ENCODE measurements around the gene CCDC106.
A peak's percentile ranks its signal among the peaks of the same experiment; 100 is the strongest.

CCDC106 gene

DNA sequence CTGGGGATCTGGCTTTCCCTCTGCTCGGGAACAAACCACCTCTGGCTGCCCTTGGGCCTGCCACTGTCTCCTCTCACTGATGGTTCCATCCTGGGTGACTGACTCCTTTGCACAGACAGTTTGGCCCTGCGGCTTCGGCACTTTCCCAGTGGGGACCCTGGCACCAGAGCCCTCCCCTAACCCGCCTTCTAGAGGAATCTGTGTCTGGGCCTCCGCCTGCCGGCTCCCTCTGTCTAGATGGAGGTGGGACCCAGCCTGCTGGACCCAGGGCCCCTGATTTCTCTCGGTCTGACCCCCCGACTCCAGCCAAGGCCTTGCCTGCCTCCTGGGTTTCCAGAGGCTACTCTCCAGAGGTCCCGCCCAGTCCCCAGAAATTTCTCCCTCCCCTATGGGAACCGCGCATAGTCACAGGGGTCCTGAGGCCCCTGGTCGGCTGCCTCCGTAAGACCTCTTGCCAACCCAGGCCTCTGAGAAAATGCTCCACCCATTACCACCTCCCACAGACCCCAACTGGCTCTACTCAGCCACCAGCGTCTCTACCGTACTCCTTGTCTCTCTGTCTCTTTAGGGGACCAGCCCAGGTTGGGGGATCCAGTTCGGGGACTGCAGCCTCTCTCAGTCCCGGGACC is 2.7 kb downstream of the CCDC106 start:
- no peaks in the 10 kb centered on the region for H3K9me3 Mint-ChIP-seq
- peaks cover 32% of the 10 kb centered on the region for H3K4me1 Mint-ChIP-seq
- no peaks in the 10 kb centered on the region for H3K27me3 Mint-ChIP-seq
- H3K36me3 Mint-ChIP-seq = peaks cover under 1% of the 10 kb centered on the region
- peak overlapping the region; percentile 54 for H3K4me3 Mint-ChIP-seq
- peak overlapping the region; percentile 77 for H3K27ac Mint-ChIP-seq

DNA sequence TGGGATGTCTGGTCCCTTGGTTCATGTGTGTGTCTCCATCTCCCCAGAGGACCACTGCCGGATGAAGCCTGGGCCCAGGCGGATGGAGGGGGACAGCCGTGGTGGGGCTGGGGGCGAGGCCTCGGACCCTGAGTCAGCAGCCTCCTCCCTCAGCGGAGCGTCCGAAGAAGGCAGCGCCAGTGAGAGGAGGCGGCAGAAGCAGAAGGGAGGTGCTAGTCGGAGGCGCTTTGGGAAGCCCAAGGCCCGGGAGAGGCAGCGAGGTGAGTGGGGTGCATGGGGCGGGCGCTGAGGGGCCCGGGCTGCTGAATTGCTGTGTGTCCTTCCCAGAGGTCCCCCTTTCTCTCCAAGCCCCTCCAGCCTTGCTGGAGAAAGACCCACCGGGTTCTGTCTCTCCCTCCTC is 3.2 kb downstream of the CCDC106 start:
- Mint-ChIP-seq H3K4me3 (no peak overlapping the region), H3K27ac (no peak overlapping the region), H3K9me3 (no peaks in the 10 kb centered on the region), H3K4me1 (peaks cover 38% of the 10 kb centered on the region), H3K36me3 (peaks cover 5% of the 10 kb centered on the region), H3K27me3 (no peaks in the 10 kb centered on the region)

DNA sequence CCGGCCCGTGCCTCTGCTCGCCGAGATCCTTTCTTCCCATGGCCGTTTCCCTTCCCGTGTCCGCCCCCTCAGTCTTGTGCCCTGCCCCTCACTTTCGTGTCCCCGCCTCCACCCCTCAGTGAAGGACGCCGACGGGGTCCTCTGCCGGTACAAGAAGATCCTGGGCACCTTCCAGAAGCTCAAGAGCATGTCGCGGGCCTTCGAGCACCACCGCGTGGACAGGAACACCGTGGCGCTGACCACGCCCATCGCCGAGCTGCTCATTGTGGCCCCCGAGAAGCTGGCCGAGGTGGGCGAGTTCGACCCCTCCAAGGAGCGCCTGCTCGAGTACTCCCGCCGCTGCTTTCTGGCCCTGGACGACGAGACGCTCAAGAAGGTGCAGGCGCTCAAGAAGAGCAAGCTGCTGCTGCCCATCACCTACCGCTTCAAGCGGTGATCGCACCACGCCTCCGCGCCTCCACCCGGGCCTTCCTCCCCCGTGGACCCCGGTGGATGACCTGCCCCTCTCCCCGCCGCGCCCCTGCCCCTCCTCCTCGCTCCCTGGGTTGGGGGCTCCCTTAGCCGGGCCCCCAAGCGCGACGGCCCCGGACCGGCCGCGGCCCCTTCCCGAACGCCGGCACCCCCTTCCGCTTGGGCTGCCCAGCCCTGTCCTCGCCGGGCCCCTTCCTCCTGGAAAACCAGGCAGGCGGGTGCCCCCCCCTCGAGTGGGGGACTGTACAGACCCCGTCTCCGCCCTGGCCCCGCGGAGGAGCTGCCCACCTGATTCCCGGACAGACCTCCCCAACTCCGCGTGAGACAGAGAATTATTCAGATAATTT is 4.5 kb downstream of the CCDC106 start:
- H3K36me3 Mint-ChIP-seq = peaks cover 7% of the 10 kb centered on the region
- no peaks in the 10 kb centered on the region for H3K27me3 Mint-ChIP-seq
- no peaks in the 10 kb centered on the region for H3K9me3 Mint-ChIP-seq
- no peak overlapping the region for H3K27ac Mint-ChIP-seq
- H3K4me1 Mint-ChIP-seq = peaks cover 35% of the 10 kb centered on the region
- no peak overlapping the region for H3K4me3 Mint-ChIP-seq

DNA sequence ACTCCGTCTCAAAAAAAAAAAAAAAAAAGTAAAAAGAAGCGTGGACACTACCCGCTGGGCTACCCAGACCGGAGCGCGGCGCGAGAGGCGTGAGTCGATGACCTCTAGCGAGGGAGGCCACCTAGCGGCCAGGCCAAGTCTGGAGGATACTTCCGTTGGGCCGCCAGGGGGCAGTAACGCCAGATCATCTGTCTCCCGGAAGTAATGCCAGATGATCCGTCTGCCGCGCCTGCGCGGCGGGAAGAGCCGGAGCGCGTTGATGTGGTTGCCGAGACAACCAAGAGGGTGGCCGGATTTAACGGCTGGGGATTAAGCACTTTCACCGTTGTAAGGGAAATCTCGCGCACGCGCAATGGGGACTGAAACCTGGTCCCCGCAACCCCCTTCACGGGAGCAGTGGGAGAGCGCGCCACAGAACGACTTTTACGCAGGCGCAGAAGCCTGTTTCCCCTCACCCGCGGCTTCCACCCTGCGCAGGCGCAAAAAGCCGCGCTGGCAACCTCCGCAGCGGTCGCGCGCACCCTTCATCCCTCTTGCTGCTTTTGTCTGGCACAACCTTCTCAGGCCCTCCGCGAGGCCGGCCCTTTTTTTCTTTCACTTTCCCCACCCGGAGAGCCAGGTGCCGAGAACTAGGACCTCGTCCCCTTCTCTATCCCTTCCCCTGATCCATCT is 5.8 kb downstream of the CCDC106 start:
- H3K27me3 Mint-ChIP-seq = no peaks in the 10 kb centered on the region
- H3K36me3 Mint-ChIP-seq = peaks cover 7% of the 10 kb centered on the region
- H3K9me3 Mint-ChIP-seq = no peaks in the 10 kb centered on the region
- H3K27ac Mint-ChIP-seq = peak overlapping the region; percentile 97
- H3K4me3 Mint-ChIP-seq = peak overlapping the region; percentile 93
- H3K4me1 Mint-ChIP-seq = peaks cover 40% of the 10 kb centered on the region

DNA sequence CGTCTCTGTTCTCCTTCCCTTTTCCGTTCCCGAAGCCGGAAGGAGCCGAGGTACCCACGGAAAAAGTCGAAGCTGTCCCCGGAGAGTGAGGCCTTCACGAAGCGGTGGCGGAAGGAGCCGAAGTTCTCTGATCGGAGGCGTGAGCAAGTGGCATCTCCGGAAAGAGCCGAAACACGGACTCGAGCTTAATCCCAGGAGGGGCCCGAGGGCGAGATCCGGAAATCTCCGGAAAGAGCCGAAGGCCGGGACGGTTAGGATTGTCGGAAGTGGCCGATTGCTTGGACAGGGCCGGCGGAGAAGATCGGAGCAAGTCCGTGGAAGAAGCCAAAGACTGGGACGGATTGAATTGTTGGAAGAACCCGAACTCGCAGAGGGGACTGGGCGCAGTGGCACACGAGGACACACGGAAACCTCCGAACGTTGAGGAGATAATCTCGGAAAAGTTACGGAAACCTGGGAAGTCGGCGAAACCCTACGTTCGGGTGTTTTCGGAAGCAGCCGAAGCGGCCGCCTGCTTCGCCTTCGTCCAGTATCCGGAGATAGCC is 6.4 kb downstream of the CCDC106 start:
- peaks cover 7% of the 10 kb centered on the region for H3K36me3 Mint-ChIP-seq
- peaks cover 39% of the 10 kb centered on the region for H3K4me1 Mint-ChIP-seq
- H3K27me3 Mint-ChIP-seq = no peaks in the 10 kb centered on the region
- H3K27ac Mint-ChIP-seq = peak overlapping the region; percentile 97
- no peaks in the 10 kb centered on the region for H3K9me3 Mint-ChIP-seq
- H3K4me3 Mint-ChIP-seq = peak overlapping the region; percentile 93

DNA sequence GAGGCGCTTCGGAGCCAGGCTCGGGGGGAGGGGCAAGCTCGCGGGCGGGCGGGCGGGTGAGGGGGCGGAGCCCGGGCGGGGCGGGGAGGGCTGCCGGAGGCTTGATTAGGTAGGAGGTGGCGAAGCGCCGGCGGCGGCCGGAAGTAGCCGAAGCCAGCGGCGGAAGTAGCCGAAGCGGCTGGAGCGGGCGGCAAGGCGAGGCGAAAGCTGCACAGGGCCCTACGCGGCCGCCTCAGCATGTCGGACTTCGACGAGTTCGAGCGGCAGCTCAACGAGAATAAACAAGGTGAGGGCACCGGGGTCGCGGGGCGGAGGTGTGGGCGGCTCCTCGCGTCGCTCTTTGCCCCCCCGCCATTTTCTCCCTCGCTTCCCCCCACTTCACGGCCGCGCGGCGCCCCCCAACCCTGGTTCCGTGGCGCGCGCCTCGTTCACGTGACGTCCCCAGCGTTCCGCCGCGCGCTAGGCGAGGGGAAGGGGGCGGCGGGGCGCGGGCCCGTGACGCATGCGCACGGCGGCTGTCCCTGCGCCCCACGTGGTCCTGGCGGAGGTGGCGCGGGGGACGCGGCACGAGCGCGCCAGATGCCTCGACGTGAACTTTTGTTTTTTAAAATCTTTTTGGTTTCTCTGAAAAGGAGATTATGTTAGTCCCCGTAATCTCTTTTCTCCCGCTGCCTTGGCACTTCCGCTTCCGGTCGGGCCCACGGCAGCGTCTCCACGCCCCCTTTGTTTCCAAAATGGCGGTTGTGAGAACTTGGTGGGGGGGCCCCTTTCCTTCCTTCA is 7.0 kb downstream of the CCDC106 start, which contains the start of gene U2AF2:
TSS of gene U2AF2 (plus strand) at position 168 of the 780 bp plus-strand sequence. CDS start at position 238, 70 bp downstream.
- Mint-ChIP-seq H3K4me3 (peak within 1 kb of the TSS; percentile 93), H3K27me3 (no peaks in the 10 kb centered on the region), H3K27ac (peak within 1 kb of the TSS; percentile 99), H3K4me1 (peaks cover 39% of the 10 kb centered on the region), H3K36me3 (peaks cover 7% of the 10 kb centered on the region), H3K9me3 (no peaks in the 10 kb centered on the region)

DNA sequence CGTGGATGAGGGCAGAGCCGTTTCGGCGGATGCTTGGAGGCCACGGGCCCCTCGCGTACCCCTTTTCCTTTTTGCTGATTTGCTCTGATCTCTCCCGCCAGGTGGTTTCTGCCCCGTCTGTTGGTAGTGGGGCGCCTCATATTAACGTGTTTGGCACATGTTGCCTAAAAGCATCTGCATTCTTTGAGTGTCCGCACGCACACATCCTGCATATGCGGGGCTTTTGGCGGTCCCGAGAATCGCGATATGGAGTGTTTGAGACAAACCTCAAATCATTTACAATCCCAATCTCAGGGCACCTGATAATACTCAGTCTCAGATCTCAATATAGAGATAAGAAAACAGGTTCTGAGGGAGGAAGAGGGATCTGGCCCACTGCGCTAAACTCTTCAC is 7.6 kb downstream of the CCDC106 start:
- Mint-ChIP-seq H3K9me3 (no peaks in the 10 kb centered on the region), H3K4me1 (peaks cover 40% of the 10 kb centered on the region), H3K36me3 (peaks cover 7% of the 10 kb centered on the region), H3K27ac (peak overlapping the region; percentile 99), H3K4me3 (peak overlapping the region; percentile 93), H3K27me3 (no peaks in the 10 kb centered on the region)

DNA sequence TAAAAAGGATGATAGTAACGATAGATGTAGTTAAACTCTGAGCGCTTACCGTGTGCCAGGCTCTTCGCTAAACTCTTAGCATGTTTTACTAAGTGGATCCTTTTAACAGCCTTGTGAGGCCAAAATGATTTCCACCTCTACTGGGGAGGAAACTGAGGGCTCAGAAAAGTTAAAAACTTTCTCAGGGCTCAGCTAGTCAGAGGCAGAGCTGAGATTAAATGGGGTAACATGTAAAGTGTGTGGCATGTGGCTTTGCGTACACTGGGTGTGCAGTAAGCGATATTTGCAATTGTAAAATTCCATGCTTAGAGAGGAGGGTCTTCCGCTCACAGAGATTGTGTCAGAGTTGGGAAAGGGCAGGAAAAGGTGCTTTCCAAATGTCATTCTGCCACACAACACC is 8.5 kb downstream of the CCDC106 start:
- no peaks in the 10 kb centered on the region for H3K9me3 Mint-ChIP-seq
- peak overlapping the region; percentile 99 for H3K27ac Mint-ChIP-seq
- peak overlapping the region; percentile 93 for H3K4me3 Mint-ChIP-seq
- peaks cover 36% of the 10 kb centered on the region for H3K4me1 Mint-ChIP-seq
- peaks cover 7% of the 10 kb centered on the region for H3K36me3 Mint-ChIP-seq
- no peaks in the 10 kb centered on the region for H3K27me3 Mint-ChIP-seq

DNA sequence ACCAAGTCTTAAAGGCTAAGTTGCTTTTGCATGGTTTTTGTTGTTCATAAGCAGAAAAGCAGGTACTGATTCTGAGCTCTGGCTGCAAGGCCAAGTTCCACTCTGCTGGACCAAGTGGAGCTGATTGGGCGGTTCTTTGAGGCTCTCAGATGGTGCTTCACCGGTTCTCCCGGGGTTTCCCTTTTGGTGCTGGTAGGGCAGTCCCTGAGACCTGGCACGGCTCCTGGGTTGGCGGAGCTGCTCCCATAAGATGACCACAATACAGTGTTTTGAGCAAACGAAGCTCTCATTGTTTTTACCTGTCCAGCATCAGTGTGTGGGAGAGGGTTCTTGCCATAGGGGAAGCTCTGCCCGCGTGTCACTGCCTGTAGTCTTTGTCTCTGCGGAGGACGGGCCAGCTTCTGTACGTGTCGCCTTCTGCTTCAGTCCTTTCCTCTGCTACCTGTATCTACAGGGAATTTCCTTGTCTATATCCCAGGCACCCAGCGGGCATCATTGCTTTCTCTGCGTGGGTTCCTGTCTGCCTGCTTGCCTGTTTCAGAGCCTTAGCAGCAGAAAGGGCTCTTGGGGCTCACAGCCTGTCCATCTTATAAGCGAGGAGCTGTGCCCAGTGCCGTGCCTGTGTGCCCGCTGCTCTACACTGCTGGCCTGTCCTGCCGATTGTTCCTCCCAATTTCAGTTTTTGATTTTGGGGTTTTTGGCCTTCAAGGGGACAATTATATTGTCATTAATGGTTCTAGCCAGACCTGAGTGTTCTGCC is 9.2 kb downstream of the CCDC106 start:
- H3K27ac Mint-ChIP-seq = peak overlapping the region; percentile 85
- peaks cover 10% of the 10 kb centered on the region for H3K36me3 Mint-ChIP-seq
- peaks cover 42% of the 10 kb centered on the region for H3K4me1 Mint-ChIP-seq
- H3K9me3 Mint-ChIP-seq = no peaks in the 10 kb centered on the region
- peak overlapping the region; percentile 93 for H3K4me3 Mint-ChIP-seq
- H3K27me3 Mint-ChIP-seq = no peaks in the 10 kb centered on the region

DNA sequence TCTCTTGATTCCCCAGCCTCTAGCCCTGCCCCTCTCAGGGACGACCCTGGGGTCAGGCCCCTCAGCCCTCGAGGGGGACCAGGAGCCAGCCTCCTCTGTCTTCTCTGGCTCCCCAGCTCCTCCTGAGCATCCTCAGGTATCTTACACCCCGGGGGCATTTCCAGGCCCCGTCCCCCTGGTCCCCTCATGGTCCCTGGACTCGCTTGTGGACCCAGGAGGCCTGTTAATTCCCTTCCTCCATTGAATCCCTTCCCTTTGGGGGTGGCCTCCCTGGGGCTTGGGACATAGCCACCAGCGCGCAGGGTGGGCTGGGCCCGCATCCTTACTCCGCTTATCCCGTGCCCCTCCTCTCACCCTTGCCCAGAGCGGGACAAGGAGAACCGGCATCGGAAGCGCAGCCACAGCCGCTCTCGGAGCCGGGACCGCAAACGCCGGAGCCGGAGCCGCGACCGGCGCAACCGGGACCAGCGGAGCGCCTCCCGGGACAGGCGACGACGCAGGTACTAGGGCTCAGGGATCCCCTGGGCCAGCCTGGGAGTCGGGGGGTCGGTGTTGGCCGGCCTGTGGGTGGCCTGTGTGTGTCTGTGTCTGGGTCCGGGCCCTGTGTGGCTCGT is 10.9 kb downstream of the CCDC106 start:
- H3K27ac Mint-ChIP-seq = peak overlapping the region; percentile 92
- H3K9me3 Mint-ChIP-seq = no peaks in the 10 kb centered on the region
- H3K27me3 Mint-ChIP-seq = no peaks in the 10 kb centered on the region
- peak overlapping the region; percentile 93 for H3K4me3 Mint-ChIP-seq
- peaks cover 55% of the 10 kb centered on the region for H3K4me1 Mint-ChIP-seq
- peaks cover 16% of the 10 kb centered on the region for H3K36me3 Mint-ChIP-seq

DNA sequence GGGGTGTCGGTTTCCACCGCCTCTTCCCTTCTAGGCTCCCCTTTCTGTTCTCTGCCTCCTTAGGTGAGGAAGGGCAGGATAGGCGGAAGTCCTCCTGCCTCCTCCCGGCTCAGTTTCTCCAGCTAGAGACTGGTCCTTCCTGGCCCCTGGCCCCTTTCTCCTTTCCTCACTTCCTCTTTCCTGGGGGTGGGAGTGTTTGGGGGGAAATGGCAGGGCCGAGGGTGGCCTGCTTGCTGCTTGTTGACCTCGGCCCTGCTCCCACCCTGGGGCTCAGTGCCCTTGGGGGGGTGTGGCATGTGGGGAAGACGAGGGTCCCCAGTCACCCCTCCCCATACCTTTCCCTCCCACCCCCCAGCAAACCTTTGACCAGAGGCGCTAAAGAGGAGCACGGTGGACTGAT is 11.8 kb downstream of the CCDC106 start:
- peaks cover 16% of the 10 kb centered on the region for H3K36me3 Mint-ChIP-seq
- H3K27ac Mint-ChIP-seq = peak overlapping the region; percentile 92
- peaks cover 58% of the 10 kb centered on the region for H3K4me1 Mint-ChIP-seq
- H3K27me3 Mint-ChIP-seq = no peaks in the 10 kb centered on the region
- H3K9me3 Mint-ChIP-seq = no peaks in the 10 kb centered on the region
- H3K4me3 Mint-ChIP-seq = peak overlapping the region; percentile 51

DNA sequence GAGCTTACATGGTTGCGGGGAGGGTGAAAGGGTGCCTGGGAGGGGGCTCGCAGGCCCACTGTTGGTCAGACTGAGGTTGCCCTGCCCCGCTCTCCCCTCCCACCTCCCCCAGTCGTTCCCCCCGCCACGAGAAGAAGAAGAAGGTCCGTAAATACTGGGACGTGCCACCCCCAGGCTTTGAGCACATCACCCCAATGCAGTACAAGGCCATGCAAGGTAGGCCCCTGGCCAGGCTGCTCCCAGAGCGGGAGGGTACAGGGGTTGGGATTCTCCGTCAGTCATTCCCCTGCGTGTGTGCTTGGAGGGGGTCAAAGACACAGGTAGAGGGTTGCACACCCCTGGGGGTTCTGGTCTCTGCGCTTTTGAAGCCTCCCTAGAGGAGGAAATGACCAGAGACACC is 12.4 kb downstream of the CCDC106 start:
- Mint-ChIP-seq H3K4me3 (no peak overlapping the region), H3K27ac (peak overlapping the region; percentile 17), H3K4me1 (peaks cover 58% of the 10 kb centered on the region), H3K36me3 (peaks cover 16% of the 10 kb centered on the region), H3K9me3 (no peaks in the 10 kb centered on the region), H3K27me3 (no peaks in the 10 kb centered on the region)

DNA sequence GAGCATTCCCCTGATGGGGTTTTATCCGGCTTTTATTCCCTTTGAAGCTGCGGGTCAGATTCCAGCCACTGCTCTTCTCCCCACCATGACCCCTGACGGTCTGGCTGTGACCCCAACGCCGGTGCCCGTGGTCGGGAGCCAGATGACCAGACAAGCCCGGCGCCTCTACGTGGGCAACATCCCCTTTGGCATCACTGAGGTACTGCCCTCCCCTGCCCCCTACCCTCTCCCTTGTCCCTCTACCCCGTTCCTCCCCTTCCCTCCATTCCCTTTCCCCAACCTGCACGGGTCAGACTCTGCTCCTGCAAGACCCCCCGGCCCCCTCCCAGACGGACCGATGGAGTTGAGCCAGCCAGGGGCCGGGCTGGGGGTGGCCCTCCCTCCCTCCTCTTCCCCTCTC is 13.0 kb downstream of the CCDC106 start:
- Mint-ChIP-seq H3K4me1 (peaks cover 55% of the 10 kb centered on the region), H3K27ac (no peak overlapping the region), H3K27me3 (no peaks in the 10 kb centered on the region), H3K36me3 (peaks cover 13% of the 10 kb centered on the region), H3K9me3 (no peaks in the 10 kb centered on the region), H3K4me3 (no peak overlapping the region)

DNA sequence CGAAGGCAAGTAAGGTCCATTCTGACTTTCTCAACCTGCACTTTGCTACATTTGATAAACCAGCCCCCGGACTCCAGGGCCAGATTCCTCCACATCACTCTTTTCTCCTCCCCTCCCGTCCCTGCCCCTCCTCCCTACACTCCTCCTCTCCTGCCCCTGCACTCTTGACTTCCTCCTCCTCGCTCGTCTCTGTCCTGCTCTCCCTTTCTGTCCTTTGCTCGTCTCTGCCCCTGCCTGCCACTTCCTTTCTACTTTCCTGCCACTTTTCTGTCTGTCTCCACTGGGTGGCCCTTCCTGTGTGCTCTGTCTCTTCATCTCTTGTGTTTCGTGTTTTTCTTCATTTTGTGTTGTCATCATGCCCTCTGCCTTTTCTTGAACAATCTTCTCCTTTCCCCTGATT is 13.8 kb downstream of the CCDC106 start:
- H3K36me3 Mint-ChIP-seq = peaks cover 9% of the 10 kb centered on the region
- peaks cover 55% of the 10 kb centered on the region for H3K4me1 Mint-ChIP-seq
- H3K27ac Mint-ChIP-seq = peak overlapping the region; percentile 51
- H3K27me3 Mint-ChIP-seq = no peaks in the 10 kb centered on the region
- no peaks in the 10 kb centered on the region for H3K9me3 Mint-ChIP-seq
- H3K4me3 Mint-ChIP-seq = peak overlapping the region; percentile 43

Data from activated naive CD4-positive, alpha-beta T cell treated with anti-CD3 and anti-CD28 coated beads, Interleukin-2, amount 50 U/mL, for 24 hours (primary cell).